Measurements from ENCODE around the gene CRCP.
"Not testable (repeated sequence)": the region's sequence is repeated elsewhere in the genome, so short reads cannot be mapped to it uniquely, and the experiment has no call there.

The CRCP gene

GRCh38 chr7:66140924-66141323 is 26.3 kb downstream of the CRCP start:
- Histone ChIP-seq H3K4me1 (ENCODE audit: control insufficient read depth, insufficient read depth, low read length, poor library complexity, severe bottlenecking) (peaks cover 19% of the 10 kb centered on the region), H3K36me3 (ENCODE audit: control insufficient read depth, insufficient read depth, low read length) (peaks cover 59% of the 10 kb centered on the region), H3K9me3 (ENCODE audit: control insufficient read depth, low read length) (no peaks in the 10 kb centered on the region), H3K4me3 (ENCODE audit: extremely low read depth, insufficient read depth, low read length, poor library complexity, severe bottlenecking) (no peak overlapping the region), H3K27ac (ENCODE audit: low read depth, low read length, severe bottlenecking) (peak overlapping the region; percentile 41)
- WGBS, 2 experiments (ENCODE audit: insufficient coverage in 2 of 2) = 40 to 93% methylated on average over 1 to 3 of the region's 4 CpGs

- H3K27ac ChIP-seq (ENCODE audit: low read depth, low read length, severe bottlenecking) = no peak overlapping the region
- WGBS, 2 experiments (ENCODE audit: insufficient coverage in 2 of 2) = 90 to 100% methylated on average over 3 of the region's 3 CpGs
- H3K4me1 ChIP-seq (ENCODE audit: control insufficient read depth, insufficient read depth, low read length, poor library complexity, severe bottlenecking) = peaks cover 19% of the 10 kb centered on the region
- no peaks in the 10 kb centered on the region for H3K9me3 ChIP-seq (ENCODE audit: control insufficient read depth, low read length)
- H3K4me3 ChIP-seq (ENCODE audit: extremely low read depth, insufficient read depth, low read length, poor library complexity, severe bottlenecking) = no peak overlapping the region
- H3K36me3 ChIP-seq (ENCODE audit: control insufficient read depth, insufficient read depth, low read length) = peaks cover 63% of the 10 kb centered on the region
These were observed 27.7 kb downstream of the CRCP start for GRCh38 chr7:66142334-66142733.

GRCh38 chr7:66142996-66143395 is 28.3 kb downstream of the CRCP start:
- Histone ChIP-seq H3K4me3 (ENCODE audit: extremely low read depth, insufficient read depth, low read length, poor library complexity, severe bottlenecking) (no peak overlapping the region), H3K27ac (ENCODE audit: low read depth, low read length, severe bottlenecking) (no peak overlapping the region), H3K4me1 (ENCODE audit: control insufficient read depth, insufficient read depth, low read length, poor library complexity, severe bottlenecking) (peaks cover 20% of the 10 kb centered on the region), H3K36me3 (ENCODE audit: control insufficient read depth, insufficient read depth, low read length) (peaks cover 68% of the 10 kb centered on the region), H3K9me3 (ENCODE audit: control insufficient read depth, low read length) (no peaks in the 10 kb centered on the region)
- WGBS, 2 experiments (ENCODE audit: insufficient coverage in 2 of 2) = 90 to 100% methylated on average over 4 to 5 of the region's 5 CpGs

GRCh38 chr7:66143876-66144332 is 29.3 kb downstream of the CRCP start:
- H3K9me3 ChIP-seq (ENCODE audit: control insufficient read depth, low read length) = no peaks in the 10 kb centered on the region
- H3K27ac ChIP-seq (ENCODE audit: low read depth, low read length, severe bottlenecking) = no peak overlapping the region
- WGBS, 2 experiments (ENCODE audit: insufficient coverage in 2 of 2) = no CpG with 5 or more reads among the region's 2 CpGs
- no peak overlapping the region for H3K4me3 ChIP-seq (ENCODE audit: extremely low read depth, insufficient read depth, low read length, poor library complexity, severe bottlenecking)
- peaks cover 65% of the 10 kb centered on the region for H3K36me3 ChIP-seq (ENCODE audit: control insufficient read depth, insufficient read depth, low read length)
- peaks cover 23% of the 10 kb centered on the region for H3K4me1 ChIP-seq (ENCODE audit: control insufficient read depth, insufficient read depth, low read length, poor library complexity, severe bottlenecking)

GRCh38 chr7:66145400-66146104 is 30.9 kb downstream of the CRCP start:
- Histone ChIP-seq H3K36me3 (ENCODE audit: control insufficient read depth, insufficient read depth, low read length) (peaks cover 72% of the 10 kb centered on the region), H3K4me3 (ENCODE audit: extremely low read depth, insufficient read depth, low read length, poor library complexity, severe bottlenecking) (no peak overlapping the region), H3K4me1 (ENCODE audit: control insufficient read depth, insufficient read depth, low read length, poor library complexity, severe bottlenecking) (peaks cover 12% of the 10 kb centered on the region), H3K9me3 (ENCODE audit: control insufficient read depth, low read length) (no peaks in the 10 kb centered on the region), H3K27ac (ENCODE audit: low read depth, low read length, severe bottlenecking) (no peak overlapping the region)
- WGBS, 2 experiments (ENCODE audit: insufficient coverage in 2 of 2) = 95 to 99% methylated on average over 14 to 15 of the region's 17 CpGs

GRCh38 chr7:66146701-66147100 is 32.1 kb downstream of the CRCP start:
- WGBS, 2 experiments (ENCODE audit: insufficient coverage in 2 of 2) = 91 to 100% methylated on average over 4 to 5 of the region's 5 CpGs
- H3K9me3 ChIP-seq (ENCODE audit: control insufficient read depth, low read length) = no peaks in the 10 kb centered on the region
- peaks cover 75% of the 10 kb centered on the region for H3K36me3 ChIP-seq (ENCODE audit: control insufficient read depth, insufficient read depth, low read length)
- H3K27ac ChIP-seq (ENCODE audit: low read depth, low read length, severe bottlenecking) = no peak overlapping the region
- H3K4me3 ChIP-seq (ENCODE audit: extremely low read depth, insufficient read depth, low read length, poor library complexity, severe bottlenecking) = no peak overlapping the region
- peaks cover 22% of the 10 kb centered on the region for H3K4me1 ChIP-seq (ENCODE audit: control insufficient read depth, insufficient read depth, low read length, poor library complexity, severe bottlenecking)

GRCh38 chr7:66147657-66148056 is 33.0 kb downstream of the CRCP start:
- 92 to 100% methylated on average over 2 to 3 of the region's 4 CpGs for WGBS, 2 experiments (ENCODE audit: insufficient coverage in 2 of 2)
- not testable (repeated sequence) for H3K4me3 ChIP-seq (ENCODE audit: extremely low read depth, insufficient read depth, low read length, poor library complexity, severe bottlenecking); H3K27ac ChIP-seq (ENCODE audit: low read depth, low read length, severe bottlenecking); H3K9me3 ChIP-seq (ENCODE audit: control insufficient read depth, low read length)
- peaks cover 31% of the 10 kb centered on the region for H3K4me1 ChIP-seq (ENCODE audit: control insufficient read depth, insufficient read depth, low read length, poor library complexity, severe bottlenecking)
- H3K36me3 ChIP-seq (ENCODE audit: control insufficient read depth, insufficient read depth, low read length) = peaks cover 68% of the 10 kb centered on the region

- Histone ChIP-seq H3K4me3 (ENCODE audit: extremely low read depth, insufficient read depth, low read length, poor library complexity, severe bottlenecking) (no peak overlapping the region), H3K27ac (ENCODE audit: low read depth, low read length, severe bottlenecking) (peak overlapping the region; percentile 36), H3K4me1 (ENCODE audit: control insufficient read depth, insufficient read depth, low read length, poor library complexity, severe bottlenecking) (peaks cover 36% of the 10 kb centered on the region), H3K9me3 (ENCODE audit: control insufficient read depth, low read length) (no peaks in the 10 kb centered on the region), H3K36me3 (ENCODE audit: control insufficient read depth, insufficient read depth, low read length) (peaks cover 68% of the 10 kb centered on the region)
- 96% methylated on average over 3 of the region's 3 CpGs; no CpG with 5 or more reads in 1 of the 2 experiments for WGBS, 2 experiments (ENCODE audit: insufficient coverage in 2 of 2)
These were observed 35.8 kb downstream of the CRCP start for GRCh38 chr7:66150471-66150870.

GRCh38 chr7:66152371-66153191 is 37.9 kb downstream of the CRCP start:
- peaks cover 67% of the 10 kb centered on the region for H3K36me3 ChIP-seq (ENCODE audit: control insufficient read depth, insufficient read depth, low read length)
- peaks cover 36% of the 10 kb centered on the region for H3K4me1 ChIP-seq (ENCODE audit: control insufficient read depth, insufficient read depth, low read length, poor library complexity, severe bottlenecking)
- H3K27ac ChIP-seq (ENCODE audit: low read depth, low read length, severe bottlenecking) = peak overlapping the region; percentile 67
- no peaks in the 10 kb centered on the region for H3K9me3 ChIP-seq (ENCODE audit: control insufficient read depth, low read length)
- WGBS, 2 experiments (ENCODE audit: insufficient coverage in 2 of 2) = 75 to 80% methylated on average over 12 of the region's 12 CpGs
- H3K4me3 ChIP-seq (ENCODE audit: extremely low read depth, insufficient read depth, low read length, poor library complexity, severe bottlenecking) = no peak overlapping the region

- WGBS, 2 experiments (ENCODE audit: insufficient coverage in 2 of 2) = 95 to 96% methylated on average over 10 of the region's 11 CpGs
- H3K36me3 ChIP-seq (ENCODE audit: control insufficient read depth, insufficient read depth, low read length) = peaks cover 74% of the 10 kb centered on the region
These were observed 39.0 kb downstream of the CRCP start for GRCh38 chr7:66153691-66154090.

GRCh38 chr7:66156035-66156434 is 41.4 kb downstream of the CRCP start:
- not testable (repeated sequence) for H3K4me3 ChIP-seq (ENCODE audit: extremely low read depth, insufficient read depth, low read length, poor library complexity, severe bottlenecking); H3K9me3 ChIP-seq (ENCODE audit: control insufficient read depth, low read length); H3K27ac ChIP-seq (ENCODE audit: low read depth, low read length, severe bottlenecking)
- peaks cover 19% of the 10 kb centered on the region for H3K4me1 ChIP-seq (ENCODE audit: control insufficient read depth, insufficient read depth, low read length, poor library complexity, severe bottlenecking)
- peaks cover 63% of the 10 kb centered on the region for H3K36me3 ChIP-seq (ENCODE audit: control insufficient read depth, insufficient read depth, low read length)
- WGBS, 2 experiments (ENCODE audit: insufficient coverage in 2 of 2) = 100% methylated on average over 1 to 2 of the region's 7 CpGs

More at GRCh38 chr7:66153691-66154090, 39.0 kb downstream of the CRCP start:
- no peak overlapping the region for H3K4me3 ChIP-seq (ENCODE audit: extremely low read depth, insufficient read depth, low read length, poor library complexity, severe bottlenecking)
- peaks cover 6% of the 10 kb centered on the region for H3K9me3 ChIP-seq (ENCODE audit: control insufficient read depth, low read length)
- no peak overlapping the region for H3K27ac ChIP-seq (ENCODE audit: low read depth, low read length, severe bottlenecking)
- peaks cover 30% of the 10 kb centered on the region for H3K4me1 ChIP-seq (ENCODE audit: control insufficient read depth, insufficient read depth, low read length, poor library complexity, severe bottlenecking)
